Esophagus squamous epithelium (tissue), 5 donors: ENCODE data around the gene TOX2. TPM values are rescaled to one million over a fixed set of nuclear protein-coding genes. Genes with fewer than 3 reads are reported as not detected.

Experiments
- DNase-seq: peaks from one replicate; lab custom pipeline; 2025; lab: John Stamatoyannopoulos, UW
- H3K27ac ChIP-seq, 4 donors: fragments of 200-600 bp; sonication (generic); one replicate each; pipeline ENCODE4 v1.5.1; 2016 to 2019; ENCODE audit warnings: mild to moderate bottlenecking in 1 of 4
- H3K27me3 ChIP-seq, 4 donors: fragments of 200-600 bp; sonication (generic); 1 replicate in 3 of 4; 2 replicates in 1 of 4; pipeline versions ENCODE4 v1.5.1 to v1.6.0; 2017 to 2021; ENCODE audit warnings: antibody characterized with exemption in 1 of 4
- H3K36me3 ChIP-seq, 3 donors: fragments of 200-600 bp; sonication (generic); one replicate each; pipeline ENCODE4 v1.5.1; 2016 to 2019
- H3K4me1 ChIP-seq, 3 donors: fragments of 200-600 bp; sonication (generic); one replicate each; pipeline ENCODE4 v1.5.1; 2017 to 2019
- H3K4me3 ChIP-seq, 4 donors: fragments of 200-600 bp; sonication (generic); 1 replicate in 3 of 4; 2 replicates in 1 of 4; pipeline ENCODE4 v1.5.1; 2016 to 2019; ENCODE audit warnings: mild to moderate bottlenecking in 2 of 4, moderate library complexity in 1 of 4
- H3K9me3 ChIP-seq, 3 donors: fragments of 200-600 bp; sonication (generic); one replicate each; pipeline ENCODE4 v1.5.1; 2016 to 2019
- POLR2A ChIP-seq, 4 donors: fragments of 450-650 bp; IDR thresholded peaks; one replicate each; pipeline ENCODE4 v1.6.1; 2017; ENCODE audit warnings: antibody characterized with exemption in 4 of 4, mild to moderate bottlenecking in 4 of 4, moderate library complexity in 3 of 4
- WGBS, 2 donors: methylation state at CpG; one replicate each; pipeline ENCODE4 v1.1.5; 2018; 5-methylcytosine and 5-hydroxymethylcytosine counted together
- intact Hi-C: fragments of 100-400 bp; cut with DNase I; formaldehyde crosslinking; loops from one replicate; pipeline ENCODE4 v1.15.0; 2022
- total RNA-seq, 4 donors: library from RNA; depleted of rRNA; stranded (reverse); fragments of >200 nt; gene quantifications; one replicate each; pipeline ENCODE4 v1.1.0, GENCODE V29; 2016
- TF ChIP-seq, protein P1 (sequence below), 6 experiments: fragments of 450-650 bp in 4 of 6; fragments of 200-600 bp in 2 of 6; sonication (generic) in 2 of 6; IDR thresholded peaks; one replicate each; pipeline ENCODE4 v1.5.1; 2016 to 2019; ENCODE audit warnings: antibody characterized with exemption in 6 of 6, mild to moderate bottlenecking in 4 of 6, moderate library complexity in 4 of 6
- donor health status: DM: yes; HTN: yes; CAD: no.

The TOX2 gene
- total RNA-seq, 4 donors from 2014 or later, result 0.99 to 22.9 (median 3.1) TPM

DNA sequence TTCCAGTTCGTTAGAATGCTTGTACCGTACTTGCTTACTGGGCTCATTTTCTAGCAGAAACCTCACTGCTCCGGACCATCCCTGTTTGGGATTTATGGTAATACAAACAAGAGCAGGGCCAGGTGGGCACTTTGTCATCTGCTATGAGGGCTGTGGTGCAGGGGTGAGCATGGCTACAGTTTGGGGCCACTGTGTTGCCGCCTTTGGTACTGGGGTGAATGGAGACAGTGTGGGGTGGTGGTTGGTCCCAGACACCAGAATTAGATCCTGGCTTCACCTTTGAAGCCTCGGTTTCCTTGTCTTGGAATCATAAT is 95.0 kb downstream of the TOX2 start:
- Histone ChIP-seq H3K27me3 (peaks cover 0 to 8% (median 0%) of the 10 kb centered on the region in 4 donors), H3K4me1 (peaks cover 0 to 6% (median 2%) of the 10 kb centered on the region in 3 donors), H3K27ac (no peak overlapping the region), H3K4me3 (no peak overlapping the region), H3K36me3 (peaks cover 0 to 12% (median 0%) of the 10 kb centered on the region in 3 donors), H3K9me3 (no peaks in the 10 kb centered on the region)
- 85 to 93% methylated on average over 4 to 5 of the region's 5 CpGs for whole genome bisulfite sequencing, 2 donors
- intact Hi-C loops, result no loop called here
- no peak for TF ChIP-seq POLR2A (IDR thresholded peaks at IDR 0.05)
- TF ChIP-seq, protein P1, sequence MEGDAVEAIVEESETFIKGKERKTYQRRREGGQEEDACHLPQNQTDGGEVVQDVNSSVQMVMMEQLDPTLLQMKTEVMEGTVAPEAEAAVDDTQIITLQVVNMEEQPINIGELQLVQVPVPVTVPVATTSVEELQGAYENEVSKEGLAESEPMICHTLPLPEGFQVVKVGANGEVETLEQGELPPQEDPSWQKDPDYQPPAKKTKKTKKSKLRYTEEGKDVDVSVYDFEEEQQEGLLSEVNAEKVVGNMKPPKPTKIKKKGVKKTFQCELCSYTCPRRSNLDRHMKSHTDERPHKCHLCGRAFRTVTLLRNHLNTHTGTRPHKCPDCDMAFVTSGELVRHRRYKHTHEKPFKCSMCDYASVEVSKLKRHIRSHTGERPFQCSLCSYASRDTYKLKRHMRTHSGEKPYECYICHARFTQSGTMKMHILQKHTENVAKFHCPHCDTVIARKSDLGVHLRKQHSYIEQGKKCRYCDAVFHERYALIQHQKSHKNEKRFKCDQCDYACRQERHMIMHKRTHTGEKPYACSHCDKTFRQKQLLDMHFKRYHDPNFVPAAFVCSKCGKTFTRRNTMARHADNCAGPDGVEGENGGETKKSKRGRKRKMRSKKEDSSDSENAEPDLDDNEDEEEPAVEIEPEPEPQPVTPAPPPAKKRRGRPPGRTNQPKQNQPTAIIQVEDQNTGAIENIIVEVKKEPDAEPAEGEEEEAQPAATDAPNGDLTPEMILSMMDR (IDR thresholded peaks at IDR 0.05), result no peak
- no peak for DNase-seq

DNA sequence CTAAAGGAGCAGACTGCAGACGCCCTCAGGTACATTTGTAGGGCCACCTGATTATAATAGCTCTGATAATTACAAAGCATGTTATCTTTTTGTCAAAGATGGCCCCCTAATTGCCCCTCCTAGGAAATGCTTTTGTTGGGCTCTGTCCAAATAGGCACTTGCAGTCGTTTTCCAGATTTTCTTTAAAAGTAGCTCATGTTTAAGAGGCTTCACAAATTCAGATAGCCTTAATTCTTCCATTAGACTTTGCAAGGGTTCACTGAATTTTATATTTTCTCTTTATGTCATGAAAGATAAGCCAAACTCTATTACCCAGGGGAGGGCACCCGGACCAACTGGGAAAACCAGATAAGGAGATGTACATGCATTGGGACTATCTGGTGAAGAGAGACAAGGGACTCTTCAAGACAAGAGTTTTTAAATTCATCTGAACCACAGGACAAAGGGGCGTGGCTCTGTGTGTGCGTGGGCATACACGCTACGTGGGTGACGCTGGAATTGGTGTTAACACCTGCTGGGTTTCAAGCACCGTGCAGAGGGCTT is 95.6 kb downstream of the TOX2 start:
- no peaks in the 10 kb centered on the region for H3K9me3 ChIP-seq
- peaks cover 0 to 9% (median 2%) of the 10 kb centered on the region in 3 donors for H3K4me1 ChIP-seq
- intact Hi-C loops, result no loop called here
- no peak for DNase-seq
- H3K36me3 ChIP-seq, result peaks cover 0 to 12% (median 0%) of the 10 kb centered on the region in 3 donors
- H3K27me3 ChIP-seq, result peaks cover 0 to 8% (median 0%) of the 10 kb centered on the region in 4 donors
- TF ChIP-seq POLR2A (IDR thresholded peaks at IDR 0.05), result no peak
- TF ChIP-seq, protein P1 (IDR thresholded peaks at IDR 0.05), result no peak
- H3K4me3 ChIP-seq, result no peak overlapping the region
- no peak overlapping the region for H3K27ac ChIP-seq
- 58 to 71% methylated on average over 9 of the region's 9 CpGs for WGBS, 2 donors

DNA sequence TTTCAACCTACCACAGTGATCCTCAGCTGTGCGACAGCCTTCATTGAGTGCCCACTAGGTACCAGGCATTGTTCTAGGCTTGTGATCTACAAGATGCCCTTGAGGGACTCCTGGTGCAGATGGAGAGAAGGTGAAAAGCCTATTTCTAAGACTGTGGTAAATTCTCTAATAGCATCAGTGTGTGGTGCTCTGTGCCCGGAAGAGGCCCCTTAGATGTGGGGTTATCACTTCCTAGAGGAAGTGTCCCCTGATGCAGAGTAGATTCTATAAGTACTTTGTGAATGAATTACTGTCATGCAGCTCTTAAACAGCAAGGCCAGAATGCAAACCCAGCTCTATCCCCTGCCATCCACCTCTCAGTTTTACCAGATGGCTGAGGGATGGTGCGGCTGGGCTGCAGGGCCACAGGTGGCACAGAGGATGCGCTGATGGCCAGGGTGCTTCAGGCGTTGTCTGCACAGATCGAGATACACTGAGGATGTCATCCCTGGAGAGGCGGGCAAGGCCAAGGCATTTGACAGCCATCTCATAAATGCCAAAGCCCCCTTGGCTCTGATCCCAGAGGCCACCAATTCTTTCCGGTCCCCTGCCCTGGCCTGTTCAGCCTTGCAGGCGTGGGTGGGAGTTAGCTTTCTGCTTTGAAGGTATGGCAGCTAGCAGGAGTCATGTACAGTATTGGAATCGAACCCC is 96.7 kb downstream of the TOX2 start:
- H3K36me3 ChIP-seq, result peaks cover 0 to 12% (median 0%) of the 10 kb centered on the region in 3 donors
- TF ChIP-seq, protein P1 (IDR thresholded peaks at IDR 0.05), result no peak
- TF ChIP-seq POLR2A (IDR thresholded peaks at IDR 0.05), result no peak
- intact Hi-C loops, result no loop called here
- no peaks in the 10 kb centered on the region for H3K9me3 ChIP-seq
- H3K4me3 ChIP-seq, result no peak overlapping the region
- DNase-seq, result no peak
- peaks cover 0 to 14% (median 0%) of the 10 kb centered on the region in 4 donors for H3K27me3 ChIP-seq
- H3K4me1 ChIP-seq, result peaks cover 0 to 17% (median 2%) of the 10 kb centered on the region in 3 donors
- H3K27ac ChIP-seq, result no peak overlapping the region
- 75 to 80% methylated on average over 7 to 10 of the region's 10 CpGs for WGBS, 2 donors

DNA sequence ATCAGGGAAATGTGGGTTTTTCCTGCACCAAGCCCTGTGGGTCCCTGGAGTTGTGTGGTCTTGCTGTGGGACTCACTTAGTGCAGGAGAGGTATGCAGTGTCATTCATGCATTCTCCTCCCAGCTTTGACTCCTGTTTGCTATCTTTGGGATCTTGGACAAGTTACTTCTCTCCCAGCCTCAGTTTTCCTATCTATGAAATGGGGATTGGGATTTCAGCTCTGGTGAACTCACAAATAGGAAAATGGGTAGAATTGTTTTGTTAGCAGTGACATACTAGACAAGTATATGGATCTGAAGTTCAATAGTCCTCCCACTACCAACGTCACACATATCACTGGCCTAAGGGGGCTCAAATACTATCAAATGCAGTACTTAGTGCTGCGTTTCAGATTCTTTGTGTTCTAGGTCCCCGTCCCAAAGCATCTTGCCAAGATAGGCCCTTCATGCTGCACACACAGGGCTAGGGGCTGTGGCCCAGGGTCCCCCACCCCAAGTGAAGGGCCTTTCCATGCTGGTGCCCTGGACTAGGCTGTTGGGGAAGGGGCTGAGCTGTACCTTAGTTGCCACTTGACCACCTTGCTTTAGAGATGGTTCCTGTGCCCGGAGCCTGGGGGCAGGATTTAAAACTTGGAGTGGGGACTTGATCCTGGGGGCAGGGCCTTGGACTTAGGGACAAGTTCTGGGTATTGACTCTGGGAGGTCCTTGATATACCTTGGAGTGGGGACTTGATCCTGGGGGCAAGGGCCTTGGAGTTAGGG is 98.0 kb downstream of the TOX2 start:
- Histone ChIP-seq H3K4me3 (no peak overlapping the region), H3K9me3 (no peaks in the 10 kb centered on the region), H3K4me1 (peaks cover 0 to 23% (median 4%) of the 10 kb centered on the region in 3 donors), H3K36me3 (no peaks in the 10 kb centered on the region), H3K27me3 (peaks cover 0 to 16% (median 0%) of the 10 kb centered on the region in 4 donors), H3K27ac (no peak overlapping the region)
- 81 to 90% methylated on average over 2 to 4 of the region's 4 CpGs for WGBS, 2 donors
- TF ChIP-seq POLR2A (IDR thresholded peaks at IDR 0.05), result no peak
- TF ChIP-seq, protein P1 (IDR thresholded peaks at IDR 0.05), result no peak
- no peak for DNase-seq
- intact Hi-C loops, result no loop called here
